Measurements from ENCODE around the gene YPEL5.
"Not testable (repeated sequence)": the region's sequence is repeated elsewhere in the genome, so short reads cannot be mapped to it uniquely, and the experiment has no call there.

DNA sequence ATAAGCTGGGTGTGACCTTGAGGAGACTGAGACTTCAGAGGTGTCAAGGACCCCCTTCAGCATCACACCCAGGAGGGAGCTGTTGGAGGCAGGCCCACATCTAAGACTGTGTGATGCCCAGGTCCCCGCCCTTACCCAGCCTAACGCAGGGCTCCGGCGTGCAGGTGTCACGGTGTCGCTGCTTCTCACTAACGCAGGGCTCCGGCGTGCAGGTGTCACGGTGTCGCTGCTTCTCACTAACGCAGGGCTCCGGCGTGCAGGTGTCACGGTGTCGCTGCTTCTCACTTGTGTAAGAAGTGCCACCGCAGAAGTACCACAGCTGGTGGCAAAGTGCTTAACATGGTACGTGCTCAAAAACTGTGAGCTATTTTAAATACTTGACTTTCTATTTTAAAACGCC lies 35.6 kb upstream of the YPEL5 start:
- TF ChIP-seq, protein P1, sequence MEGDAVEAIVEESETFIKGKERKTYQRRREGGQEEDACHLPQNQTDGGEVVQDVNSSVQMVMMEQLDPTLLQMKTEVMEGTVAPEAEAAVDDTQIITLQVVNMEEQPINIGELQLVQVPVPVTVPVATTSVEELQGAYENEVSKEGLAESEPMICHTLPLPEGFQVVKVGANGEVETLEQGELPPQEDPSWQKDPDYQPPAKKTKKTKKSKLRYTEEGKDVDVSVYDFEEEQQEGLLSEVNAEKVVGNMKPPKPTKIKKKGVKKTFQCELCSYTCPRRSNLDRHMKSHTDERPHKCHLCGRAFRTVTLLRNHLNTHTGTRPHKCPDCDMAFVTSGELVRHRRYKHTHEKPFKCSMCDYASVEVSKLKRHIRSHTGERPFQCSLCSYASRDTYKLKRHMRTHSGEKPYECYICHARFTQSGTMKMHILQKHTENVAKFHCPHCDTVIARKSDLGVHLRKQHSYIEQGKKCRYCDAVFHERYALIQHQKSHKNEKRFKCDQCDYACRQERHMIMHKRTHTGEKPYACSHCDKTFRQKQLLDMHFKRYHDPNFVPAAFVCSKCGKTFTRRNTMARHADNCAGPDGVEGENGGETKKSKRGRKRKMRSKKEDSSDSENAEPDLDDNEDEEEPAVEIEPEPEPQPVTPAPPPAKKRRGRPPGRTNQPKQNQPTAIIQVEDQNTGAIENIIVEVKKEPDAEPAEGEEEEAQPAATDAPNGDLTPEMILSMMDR (optimal IDR thresholded peaks at IDR 0.05 in 1 of 3, IDR thresholded peaks at IDR 0.05 in 1 of 3, conservative IDR thresholded peaks at IDR 0.05 in 1 of 3; ENCODE audit: extremely low read depth in 1 of 3, insufficient read depth in 2 of 3, low read length in 3 of 3) = not testable (repeated sequence)
- TF ChIP-seq EZH2 (IDR thresholded peaks at IDR 0.05; ENCODE audit: low read length) = not testable (repeated sequence)

Measured in keratinocyte (primary cell).